ENCODE results near the gene FOXE1. TPM values are rescaled to one million over a fixed set of nuclear protein-coding genes. Genes with fewer than 3 reads are reported as not detected.

FOXE1 gene
- total and polyA plus RNA-seq, 10 of the 15 experiments (the other 5 are each of a cell fraction or from before 2014, with no cell fraction given) = not detected

GRCh38 chr9:97868859-97869258 is 15.8 kb downstream of the FOXE1 start:
- no TSS peak for BruUV-seq (replicated peaks)
- ATAC-seq (no peak), FAIRE-seq (no peak), DNase-seq (ENCODE audit: low read depth, low spot score) (no peak)
- H3K4me2 ChIP-seq (ENCODE audit: control insufficient read depth, insufficient read depth) = no peak overlapping the region
- peaks cover 0 to 2% of the 10 kb centered on the region in 2 experiments; a peak in 1 of 4 replicates for H3K27me3 ChIP-seq (replicated peaks in 1 of 2; ENCODE audit: control insufficient read depth in 2 of 2, insufficient read depth in 2 of 2, low read length in 1 of 2)
- TF ChIP-seq POU2F2 (IDR thresholded peaks at IDR 0.05; ENCODE audit: borderline replicate concordance, low read depth, low read length) (no peak), PAX8 (IDR thresholded peaks at IDR 0.05) (no peak), RCOR1 (conservative IDR thresholded peaks at IDR 0.05; ENCODE audit: low read depth, low read length) (no peak), MXI1 (IDR thresholded peaks at IDR 0.05; ENCODE audit: low read depth, low read length) (no peak), HDAC2 (IDR thresholded peaks at IDR 0.05) (no peak), DPF2 (IDR thresholded peaks at IDR 0.05) (no peak), ASH2L (IDR thresholded peaks at IDR 0.05; ENCODE audit: borderline replicate concordance, low read depth) (no peak), ZBTB33 (IDR thresholded peaks at IDR 0.05) (no peak), ZNF24 (IDR thresholded peaks at IDR 0.05) (no peak), ATF2 (IDR thresholded peaks at IDR 0.05; ENCODE audit: low read length) (no peak), IKZF2 (IDR thresholded peaks at IDR 0.05) (no peak), BHLHE40 (IDR thresholded peaks at IDR 0.05; ENCODE audit: borderline replicate concordance in 1 of 2, low read depth in 2 of 2, low read length in 1 of 2) (no peak), HDAC6 (IDR thresholded peaks at IDR 0.05; ENCODE audit: unreplicated experiment) (no peak), EGR1 (IDR thresholded peaks at IDR 0.05; ENCODE audit: borderline replicate concordance in 1 of 2, low read depth in 2 of 2, low read length in 2 of 2) (no peak), ELK1 (IDR thresholded peaks at IDR 0.05; ENCODE audit: low read depth, low read length) (no peak), BMI1 (IDR thresholded peaks at IDR 0.05; ENCODE audit: borderline replicate concordance) (no peak)
- peaks cover 4% of the 10 kb centered on the region; the same call in 2 of the 3 replicates for H3K9me3 ChIP-seq (replicated peaks; ENCODE audit: control insufficient read depth, insufficient read depth, low read length)
- H3K9ac ChIP-seq (ENCODE audit: control insufficient read depth, insufficient read depth, low read length) = no peak overlapping the region
- intact Hi-C loops (cut with micrococcal nuclease; ENCODE audit: unreplicated experiment) (no loop called here), in situ Hi-C loops (cut with MboI) (no loop called here)
- no peak overlapping the region for H3K4me3 ChIP-seq
- no peak overlapping the region for H3K27ac ChIP-seq (ENCODE audit: control insufficient read depth, insufficient read depth)
- peaks cover 6% of the 10 kb centered on the region; the same call in 1 of the 2 replicates for H3K4me1 ChIP-seq (ENCODE audit: control insufficient read depth, insufficient read depth, low read length)
- CTCF ChIA-PET = interaction anchor here (2.4 kb wide), 1 partner anchor 21 kb away, joined by 11 read pairs; no protein-coding TSS in a partner anchor
- no peaks in the 10 kb centered on the region for H4K20me1 ChIP-seq (ENCODE audit: control insufficient read depth, insufficient read depth)
- WGBS (ENCODE audit: insufficient coverage, insufficient replicate concordance, low lambda C conversion rate, missing lambda C conversion rate) = 62% methylated on average over 3 of the region's 3 CpGs
- no peak overlapping the region for H2AFZ ChIP-seq (ENCODE audit: control insufficient read depth, low read depth, low read length)
- no peaks in the 10 kb centered on the region for H3K36me3 ChIP-seq (ENCODE audit: control insufficient read depth in 2 of 2, insufficient read depth in 2 of 2, low read length in 1 of 2)
- SMC1A ChIA-PET (ENCODE audit: uncharacterized antibody, unreplicated experiment) = no interaction called here
- POLR2A ChIA-PET = no interaction called here
- RAD21 ChIA-PET (ENCODE audit: unreplicated experiment) = no interaction called here
- no peaks in the 10 kb centered on the region for H3K79me2 ChIP-seq (ENCODE audit: control insufficient read depth, insufficient read depth, low read length)
